HepG2 (cell line): ENCODE measurements around the gene SNRNP25. TPM values are rescaled to one million over a fixed set of nuclear protein-coding genes. Genes with fewer than 3 reads are reported as not detected.
A peak's percentile ranks its signal among the peaks of the same experiment; 100 is the strongest.

ENCODE experiments used
- BRF2 ChIP-seq: sonication (generic); formaldehyde crosslinking; IDR thresholded peaks from 2 replicates; pipeline ENCODE4 v1.8.1; 2022; ENCODE audit warnings: mild to moderate bottlenecking, missing genetic modification reagents
- FOSL2 ChIP-seq: sonication (generic); formaldehyde crosslinking; IDR thresholded peaks from 2 replicates; pipeline ENCODE4 v1.4.0; 2020; ENCODE audit warnings: missing genetic modification reagents
- HOXD1 ChIP-seq: sonication (generic); formaldehyde crosslinking; IDR thresholded peaks from 2 replicates; pipeline ENCODE4 v1.5.0; 2020; ENCODE audit warnings: missing genetic modification reagents
- KDM1A ChIP-seq: IDR thresholded peaks from 2 replicates; pipeline ENCODE4 v1.6.1; 2016; ENCODE audit warnings: missing compliant biosample characterization
- LBX2 ChIP-seq: sonication (generic); formaldehyde crosslinking; IDR thresholded peaks from 2 replicates; pipeline ENCODE4 v1.5.0; 2020; ENCODE audit warnings: missing genetic modification reagents, mild to moderate bottlenecking, borderline replicate concordance
- MED1 ChIP-seq: sonication (generic); formaldehyde crosslinking; IDR thresholded peaks from 2 replicates; pipeline ENCODE4 v1.4.0; 2020; ENCODE audit warnings: missing genetic modification reagents
- NKX3-1 ChIP-seq: sonication (generic); formaldehyde crosslinking; IDR thresholded peaks from 2 replicates; pipeline ENCODE4 v1.5.0; 2020; ENCODE audit warnings: missing genetic modification reagents
- PHB2 ChIP-seq: fragments of 450-650 bp; IDR thresholded peaks from 2 replicates; pipeline ENCODE4 v1.6.1; 2018; ENCODE audit not compliant: partially characterized antibody
- PRDM15 ChIP-seq: sonication (generic); formaldehyde crosslinking; IDR thresholded peaks from 2 replicates; pipeline ENCODE4 v1.4.0; 2020; ENCODE audit warnings: missing genetic modification reagents
- RNF2 ChIP-seq: fragments of 450-650 bp; conservative IDR thresholded peaks from 2 replicates; pipeline ENCODE4 v1.6.1; 2016; ENCODE audit warnings: low read depth
- TGIF2 ChIP-seq: IDR thresholded peaks from 2 replicates; pipeline ENCODE4 v1.6.1; 2016; ENCODE audit warnings: control low read depth, missing compliant biosample characterization
- ZBTB2 ChIP-seq: sonication (generic); formaldehyde crosslinking; IDR thresholded peaks from 2 replicates; pipeline ENCODE4 v1.8.0; 2022; ENCODE audit warnings: low read depth, missing genetic modification reagents
- ZBTB38 ChIP-seq: sonication (generic); formaldehyde crosslinking; IDR thresholded peaks from 2 replicates; pipeline ENCODE4 v1.5.1; 2020; ENCODE audit warnings: mild to moderate bottlenecking, missing genetic modification reagents
- ZNF30 ChIP-seq: sonication (generic); formaldehyde crosslinking; IDR thresholded peaks from 2 replicates; pipeline ENCODE4 v1.5.0; 2020; ENCODE audit warnings: mild to moderate bottlenecking, missing genetic modification reagents
- ZNF510 ChIP-seq: sonication (generic); formaldehyde crosslinking; IDR thresholded peaks from 2 replicates; pipeline ENCODE4 v1.4.0; 2020; ENCODE audit warnings: low read depth, mild to moderate bottlenecking, missing genetic modification reagents
- ZNF512 ChIP-seq: sonication (generic); formaldehyde crosslinking; IDR thresholded peaks from 2 replicates; pipeline ENCODE4 v1.4.0; 2020; ENCODE audit warnings: mild to moderate bottlenecking, missing genetic modification reagents
- ZNF549 ChIP-seq: sonication (generic); formaldehyde crosslinking; IDR thresholded peaks from 2 replicates; pipeline ENCODE4 v1.5.0; 2020; ENCODE audit warnings: missing genetic modification reagents
- ZNF562 ChIP-seq: sonication (generic); formaldehyde crosslinking; IDR thresholded peaks from 2 replicates; pipeline ENCODE4 v1.8.0; 2022; ENCODE audit warnings: missing genetic modification reagents, borderline replicate concordance
- ZNF709 ChIP-seq: sonication (generic); formaldehyde crosslinking; IDR thresholded peaks from 2 replicates; pipeline ENCODE4 v1.5.0; 2020; ENCODE audit warnings: mild to moderate bottlenecking, missing genetic modification reagents
- ZNF777 ChIP-seq: sonication (generic); formaldehyde crosslinking; IDR thresholded peaks from 2 replicates; pipeline ENCODE4 v1.4.0; 2020; ENCODE audit warnings: missing genetic modification reagents
- polyA plus RNA-seq, 8 experiments: library from polyadenylated mRNA; depleted of rRNA in 3 of 8; stranded (reverse) in 7 of 8; unstranded in 1 of 8; fragments of >200 nt; fragmentation: Illumina TruSeq in 4 of 8; extraction: Trizol in 4 of 8; gene quantifications; 2 replicates each; pipeline versions ENCODE4 v1.2.1 to v1.2.3, GENCODE V29; 2011 to 2016; ENCODE audit warnings: low read depth in 4 of 8, missing spikeins in 1 of 8, mixed read lengths in 1 of 8; ENCODE audit not compliant: insufficient read depth in 1 of 8
- total RNA-seq, 5 experiments: library from RNA; depleted of rRNA; stranded (reverse); fragments of >200 nt; fragmentation: Illumina TruSeq; extraction: Trizol; gene quantifications; 2 replicates each; pipeline ENCODE4 v1.2.3, GENCODE V29; 2016; ENCODE audit warnings: low read depth in 1 of 5

The SNRNP25 gene
- total and polyA plus RNA-seq, 2 of the 13 experiments (the other 11 are each of a cell fraction or from before 2014, with no cell fraction given): 34.1 to 97.4 TPM

GRCh38 chr16:72561-73548, 19.2 kb downstream of the SNRNP25 start, which contains the start of gene RHBDF1 (continued):
- TF ChIP-seq PRDM15 (CRISPR knock-in tag) (no peak), NKX3-1 (CRISPR knock-in tag) (no peak), FOSL2 (CRISPR knock-in tag) (peak; percentile 94), HOXD1 (CRISPR knock-in tag) (no peak), ZNF512 (CRISPR knock-in tag) (no peak), ZNF549 (CRISPR knock-in tag) (no peak), ZBTB2 (CRISPR knock-in tag) (0 out of 2 replicates have a peak, but pooled peaks have one; percentile 17), BRF2 (no peak), MED1 (CRISPR knock-in tag) (0 out of 2 replicates have a peak, but pooled peaks have one; percentile 32), ZNF562 (CRISPR knock-in tag) (no peak), ZNF709 (CRISPR knock-in tag) (no peak), RNF2 (no peak), ZNF30 (CRISPR knock-in tag) (no peak), LBX2 (CRISPR knock-in tag) (no peak), KDM1A (CRISPR knock-in tag) (peak; percentile 61; the same call in 1 of the 2 replicates), TGIF2 (no peak), ZBTB38 (CRISPR knock-in tag) (peak; percentile 56), PHB2 (no peak), ZNF777 (CRISPR knock-in tag) (no peak), ZNF510 (CRISPR knock-in tag) (no peak)
